MCF 10A (cell line): ENCODE data around the gene SUPT6H. TPM values are rescaled to one million over a fixed set of nuclear protein-coding genes. Genes with fewer than 3 reads are reported as not detected.

Experiments used
- BruUV-seq: library from RNA; stranded (reverse); fragments of 400-500 nt; replicated peaks from 2 replicates; lab custom pipeline; 2021; lab: Mats Ljungman, UMichigan
- CTCF ChIA-PET: fragments of 300-600 bp; sonication (Branson Sonifier 250); formaldehyde crosslinking; extraction: SDS; loops from one replicate; lab custom pipeline; 2021; ENCODE audit warnings: antibody characterized with exemption, inconsistent platforms; lab: Yijun Ruan, JAX
- POLR2A ChIA-PET: fragments of 300-600, 350-650 bp; sonication (Branson Sonifier 250); formaldehyde crosslinking; extraction: SDS; loops from one replicate; lab custom pipeline; 2020; ENCODE audit warnings: antibody characterized with exemption, inconsistent platforms; lab: Yijun Ruan, JAX
- DNase-seq: peaks from one replicate; pipeline ENCODE4 v3.0.0-alpha.2; 2018; ENCODE audit not compliant: unreplicated experiment
- H3K27ac Mint-ChIP-seq: one replicate; pipeline ENCODE4 v1.8.0; 2022; ENCODE audit warnings: mild to moderate bottlenecking, low read depth, mixed read lengths; ENCODE audit not compliant: unreplicated experiment
- H3K27me3 Mint-ChIP-seq: one replicate; pipeline ENCODE4 v1.8.0; 2022; ENCODE audit warnings: mixed read lengths; ENCODE audit not compliant: insufficient read depth, unreplicated experiment
- H3K36me3 Mint-ChIP-seq: one replicate; pipeline ENCODE4 v1.8.0; 2022; ENCODE audit warnings: mild to moderate bottlenecking, moderate library complexity, mixed read lengths; ENCODE audit not compliant: insufficient read depth, unreplicated experiment
- H3K4me1 Mint-ChIP-seq: one replicate; pipeline ENCODE4 v1.8.0; 2022; ENCODE audit warnings: mixed read lengths; ENCODE audit not compliant: insufficient read depth, unreplicated experiment
- H3K4me3 Mint-ChIP-seq: one replicate; pipeline ENCODE4 v1.8.0; 2022; ENCODE audit warnings: mild to moderate bottlenecking, moderate library complexity, mixed read lengths; ENCODE audit not compliant: unreplicated experiment
- H3K9me3 Mint-ChIP-seq: one replicate; pipeline ENCODE4 v1.8.0; 2022; ENCODE audit warnings: mixed read lengths; ENCODE audit not compliant: unreplicated experiment
- CTCF ChIP-seq: fragments of 200-600 bp; IDR thresholded peaks from one replicate; pipeline ENCODE4 v1.8.0; 2022; ENCODE audit warnings: antibody characterized with exemption, mild to moderate bottlenecking; ENCODE audit not compliant: unreplicated experiment
- intact Hi-C: fragments of 100-400 bp; cut with micrococcal nuclease; formaldehyde crosslinking; loops from 2 replicates; pipeline ENCODE4 v1.14.1; 2022
- total RNA-seq: library from RNA; stranded (reverse); gene quantifications from 2 replicates; pipeline ENCODE4 v1.2.3, GENCODE V29; 2022

Gene SUPT6H
- total RNA-seq, 1 experiment from 2014 or later = 81.7 TPM

DNA sequence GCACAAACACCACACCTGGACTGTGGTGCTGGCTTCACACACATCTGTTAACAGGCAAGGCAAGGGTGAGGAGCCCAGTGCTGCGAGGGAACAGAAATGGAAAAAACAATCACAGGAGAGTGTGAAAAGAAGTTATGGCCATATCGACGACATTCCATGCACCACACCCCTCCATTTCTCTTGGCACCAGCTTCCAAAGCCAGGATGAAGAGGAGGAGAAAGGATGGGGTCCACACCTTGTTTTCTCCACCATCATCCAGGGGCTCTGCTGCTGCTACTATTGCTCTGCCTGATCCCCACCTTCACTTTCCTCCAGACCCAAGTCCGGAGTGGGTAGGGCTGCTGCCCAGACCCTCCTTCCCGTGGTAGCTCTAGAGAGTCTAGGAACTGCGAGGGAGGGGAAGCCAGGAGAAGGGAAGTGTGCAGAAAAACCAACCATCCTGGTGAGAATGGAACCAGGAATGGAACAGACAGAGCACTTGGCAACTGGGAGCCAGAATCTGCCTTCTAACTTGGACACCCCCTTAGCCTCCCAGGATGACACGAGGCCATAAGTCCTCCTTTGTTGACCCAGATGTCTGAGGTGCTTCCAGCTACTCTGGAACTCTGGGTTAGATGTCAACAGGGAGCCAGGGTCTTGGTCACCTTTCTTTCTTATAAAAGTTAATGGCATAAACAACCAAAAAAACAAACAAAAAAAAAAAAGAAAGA is 50.9 kb downstream of the SUPT6H start:
- intact Hi-C loops = no loop called here
- Mint-ChIP-seq H3K27ac (no peak overlapping the region), H3K4me1 (peaks cover 28% of the 10 kb centered on the region), H3K27me3 (no peaks in the 10 kb centered on the region), H3K9me3 (no peaks in the 10 kb centered on the region), H3K36me3 (peaks cover 37% of the 10 kb centered on the region), H3K4me3 (no peak overlapping the region)
- no peak for DNase-seq
- BruUV-seq = no TSS peak
- CTCF ChIA-PET = interaction anchor here (0.6 to 1.6 kb wide), 2 partner anchors 12 to 97 kb away, joined by 3 to 4 read pairs; no protein-coding TSS in a partner anchor
- no peak for TF ChIP-seq CTCF
- POLR2A ChIA-PET = interaction anchor here (0.9 kb wide), 1 partner anchor 8 kb away, joined by 3 read pairs; no protein-coding TSS in a partner anchor

DNA sequence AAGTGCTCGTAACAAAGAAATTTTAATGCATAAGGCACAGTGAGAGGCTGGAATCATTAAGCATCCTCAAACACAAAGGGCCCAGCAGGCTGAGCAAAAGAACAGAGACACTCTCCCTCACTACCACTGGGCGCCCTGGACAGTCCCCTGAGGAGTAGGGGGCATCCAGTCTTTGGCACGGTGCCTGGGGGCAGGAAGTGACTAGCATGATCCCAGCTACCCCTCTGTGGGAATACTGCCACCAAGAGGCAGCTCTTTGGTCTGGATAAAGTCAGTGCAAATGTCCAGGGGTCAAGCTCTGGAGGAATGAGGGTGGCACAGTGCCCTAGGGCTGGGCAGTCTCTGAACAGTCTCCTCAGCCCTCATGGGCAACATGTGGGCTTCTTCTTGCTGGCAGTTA is 52.3 kb downstream of the SUPT6H start:
- DNase-seq = no peak
- Mint-ChIP-seq H3K36me3 (peaks cover 41% of the 10 kb centered on the region), H3K27me3 (no peaks in the 10 kb centered on the region), H3K9me3 (no peaks in the 10 kb centered on the region), H3K4me1 (peaks cover 39% of the 10 kb centered on the region), H3K27ac (no peak overlapping the region), H3K4me3 (no peak overlapping the region)
- intact Hi-C loops = no loop called here
- no TSS peak for BruUV-seq
- CTCF ChIA-PET = interaction anchor here (0.6 to 1.1 kb wide), 3 partner anchors 36 to 208 kb away, joined by 3 to 5 read pairs (median 4); partner anchors contain the start of gene FOXN1
- POLR2A ChIA-PET = interaction anchor here (3.6 kb wide), 1 partner anchor 12 kb away, joined by 31 read pairs; the partner anchor contains the start of gene TLCD1
- TF ChIP-seq CTCF = no peak

GRCh38 chr17:28715217-28715616 is 53.2 kb downstream of the SUPT6H start:
- Mint-ChIP-seq H3K27me3 (no peaks in the 10 kb centered on the region), H3K4me1 (peaks cover 42% of the 10 kb centered on the region), H3K4me3 (peak overlapping the region; percentile 91), H3K9me3 (no peaks in the 10 kb centered on the region), H3K36me3 (peaks cover 49% of the 10 kb centered on the region), H3K27ac (no peak overlapping the region)
- no TSS peak for BruUV-seq
- no peak for TF ChIP-seq CTCF
- no peak for DNase-seq
- intact Hi-C loops = no loop called here
- ChIA-PET POLR2A (interaction anchor here (2.5 to 3.6 kb wide), 2 partner anchors 11 to 53 kb away, joined by 17 to 31 read pairs; partner anchors contain the start of genes SDF2, SUPT6H and TLCD1), CTCF (interaction anchor here (1.1 to 2.1 kb wide), 3 partner anchors 12 to 68 kb away, joined by 5 to 12 read pairs (median 5); partner anchors contain the start of gene TLCD1)
